HepG2 (cell line): ENCODE data around the gene FBXO24. TPM values are rescaled to one million over a fixed set of nuclear protein-coding genes. Genes with fewer than 3 reads are reported as not detected.

Experiments used
- ADNP ChIP-seq: sonication (generic); formaldehyde crosslinking; IDR thresholded peaks from 2 replicates; pipeline ENCODE4 v1.4.0; 2020; ENCODE audit warnings: missing genetic modification reagents
- AGO1 ChIP-seq: fragments of 200-400 bp; formaldehyde crosslinking; IDR thresholded peaks from 2 replicates; pipeline ENCODE4 v1.6.1; 2017; ENCODE audit warnings: mild to moderate bottlenecking, low read depth, low read length, moderate library complexity; ENCODE audit not compliant: poor library complexity, severe bottlenecking
- CENPT ChIP-seq: sonication (generic); formaldehyde crosslinking; IDR thresholded peaks from 2 replicates; pipeline ENCODE4 v1.8.0; 2022; ENCODE audit warnings: low read depth, mild to moderate bottlenecking, moderate library complexity, missing genetic modification reagents
- HBP1 ChIP-seq: IDR thresholded peaks from 2 replicates; pipeline ENCODE4 v1.6.1; 2016; ENCODE audit warnings: low read depth, control low read depth
- MATR3 ChIP-seq: sonication (generic); formaldehyde crosslinking; IDR thresholded peaks from 2 replicates; pipeline ENCODE4 v1.4.0; 2020; ENCODE audit warnings: missing genetic modification reagents
- MBD4 ChIP-seq: IDR thresholded peaks from 2 replicates; pipeline ENCODE4 v1.6.1; 2012; ENCODE audit warnings: low read length, inconsistent platforms, borderline replicate concordance
- NONO ChIP-seq, 2 experiments: fragments of 450-650 bp in 1 of 2; sonication (generic) in 1 of 2; formaldehyde crosslinking in 1 of 2; IDR thresholded peaks in 1 of 2; conservative IDR thresholded peaks in 1 of 2; 2 replicates each; pipeline versions ENCODE4 v1.6.1 to v1.8.0; 2017 to 2022; ENCODE audit warnings: mild to moderate bottlenecking in 1 of 2, missing genetic modification reagents in 1 of 2, moderate library complexity in 1 of 2
- RBFOX2 ChIP-seq: fragments of 200-400 bp; formaldehyde crosslinking; IDR thresholded peaks from 2 replicates; pipeline ENCODE4 v1.6.1; 2017; ENCODE audit warnings: low read depth, mild to moderate bottlenecking, low read length
- RFX5 ChIP-seq: IDR thresholded peaks from 2 replicates; pipeline ENCODE4 v1.6.1; 2011; ENCODE audit warnings: low read depth, low read length, improper control_type of control experiment
- YY1 ChIP-seq: IDR thresholded peaks from 2 replicates; pipeline ENCODE4 v1.6.1; 2011; ENCODE audit warnings: low read length, low read depth, moderate library complexity, mild to moderate bottlenecking; ENCODE audit not compliant: insufficient read depth, insufficient replicate concordance
- ZBTB25 ChIP-seq: IDR thresholded peaks from 2 replicates; pipeline ENCODE4 v1.6.1; 2018; ENCODE audit warnings: missing genetic modification reagents
- ZNF207 ChIP-seq: fragments of 450-650 bp; IDR thresholded peaks from 2 replicates; pipeline ENCODE4 v1.6.1; 2016; ENCODE audit warnings: antibody characterized with exemption, borderline replicate concordance
- ZNF318 ChIP-seq: sonication (generic); formaldehyde crosslinking; IDR thresholded peaks from 2 replicates; pipeline ENCODE4 v1.4.0; 2020; ENCODE audit warnings: mild to moderate bottlenecking, missing genetic modification reagents
- ZNF484 ChIP-seq: sonication (generic); formaldehyde crosslinking; IDR thresholded peaks from 2 replicates; pipeline ENCODE4 v1.5.1; 2020; ENCODE audit warnings: mild to moderate bottlenecking, low read depth, missing genetic modification reagents, borderline replicate concordance
- polyA plus RNA-seq, 8 experiments: library from polyadenylated mRNA; depleted of rRNA in 3 of 8; stranded (reverse) in 7 of 8; unstranded in 1 of 8; fragments of >200 nt; fragmentation: Illumina TruSeq in 4 of 8; extraction: Trizol in 4 of 8; gene quantifications; 2 replicates each; pipeline versions ENCODE4 v1.2.1 to v1.2.3, GENCODE V29; 2011 to 2016; ENCODE audit warnings: low read depth in 4 of 8, missing spikeins in 1 of 8, mixed read lengths in 1 of 8; ENCODE audit not compliant: insufficient read depth in 1 of 8
- total RNA-seq, 5 experiments: library from RNA; depleted of rRNA; stranded (reverse); fragments of >200 nt; fragmentation: Illumina TruSeq; extraction: Trizol; gene quantifications; 2 replicates each; pipeline ENCODE4 v1.2.3, GENCODE V29; 2016; ENCODE audit warnings: low read depth in 1 of 5
- TF ChIP-seq, protein P1 (sequence below): sonication (generic); formaldehyde crosslinking; IDR thresholded peaks from 2 replicates; pipeline ENCODE4 v1.4.0; 2020; ENCODE audit warnings: missing genetic modification reagents

The FBXO24 gene
- total and polyA plus RNA-seq, 2 of the 13 experiments (the other 11 are each of a cell fraction or from before 2014, with no cell fraction given): 0.20 to 0.55 TPM

DNA sequence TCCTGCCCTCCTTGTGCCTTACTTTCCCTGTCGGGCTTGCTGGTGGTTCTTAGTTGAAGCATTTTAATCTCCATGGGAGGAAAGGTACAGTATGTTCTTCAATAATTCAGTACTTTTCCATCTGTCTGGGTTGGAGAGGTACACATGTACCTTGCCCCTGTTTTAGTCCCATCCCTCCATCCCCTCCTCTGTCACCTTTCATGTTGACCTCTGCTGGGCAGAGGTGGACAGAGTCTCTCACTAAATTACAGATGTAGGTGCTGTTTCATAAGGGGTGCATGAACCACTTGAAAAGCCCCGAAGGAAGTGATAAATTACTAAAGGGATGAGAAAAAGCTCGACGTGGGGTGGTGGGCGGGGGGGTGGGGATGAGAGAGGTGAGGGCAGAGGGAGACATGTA, 41.7 kb upstream of the FBXO24 start (continued):
- no peak for TF ChIP-seq ZNF318 (CRISPR knock-in tag)
- no peak for TF ChIP-seq ZNF484
- TF ChIP-seq, protein P1, sequence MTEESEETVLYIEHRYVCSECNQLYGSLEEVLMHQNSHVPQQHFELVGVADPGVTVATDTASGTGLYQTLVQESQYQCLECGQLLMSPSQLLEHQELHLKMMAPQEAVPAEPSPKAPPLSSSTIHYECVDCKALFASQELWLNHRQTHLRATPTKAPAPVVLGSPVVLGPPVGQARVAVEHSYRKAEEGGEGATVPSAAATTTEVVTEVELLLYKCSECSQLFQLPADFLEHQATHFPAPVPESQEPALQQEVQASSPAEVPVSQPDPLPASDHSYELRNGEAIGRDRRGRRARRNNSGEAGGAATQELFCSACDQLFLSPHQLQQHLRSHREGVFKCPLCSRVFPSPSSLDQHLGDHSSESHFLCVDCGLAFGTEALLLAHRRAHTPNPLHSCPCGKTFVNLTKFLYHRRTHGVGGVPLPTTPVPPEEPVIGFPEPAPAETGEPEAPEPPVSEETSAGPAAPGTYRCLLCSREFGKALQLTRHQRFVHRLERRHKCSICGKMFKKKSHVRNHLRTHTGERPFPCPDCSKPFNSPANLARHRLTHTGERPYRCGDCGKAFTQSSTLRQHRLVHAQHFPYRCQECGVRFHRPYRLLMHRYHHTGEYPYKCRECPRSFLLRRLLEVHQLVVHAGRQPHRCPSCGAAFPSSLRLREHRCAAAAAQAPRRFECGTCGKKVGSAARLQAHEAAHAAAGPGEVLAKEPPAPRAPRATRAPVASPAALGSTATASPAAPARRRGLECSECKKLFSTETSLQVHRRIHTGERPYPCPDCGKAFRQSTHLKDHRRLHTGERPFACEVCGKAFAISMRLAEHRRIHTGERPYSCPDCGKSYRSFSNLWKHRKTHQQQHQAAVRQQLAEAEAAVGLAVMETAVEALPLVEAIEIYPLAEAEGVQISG: 0 out of 2 replicates have a peak, but pooled peaks have one; percentile 17
- no peak for TF ChIP-seq AGO1
- no peak for TF ChIP-seq RBFOX2
- TF ChIP-seq MBD4: no peak
- TF ChIP-seq NONO (IDR thresholded peaks at IDR 0.05): no peak
- TF ChIP-seq NONO (CRISPR knock-in tag; conservative IDR thresholded peaks at IDR 0.05): no peak
- no peak for TF ChIP-seq RFX5
- TF ChIP-seq CENPT (CRISPR knock-in tag): no peak
- no peak for TF ChIP-seq ZNF207
- TF ChIP-seq YY1: no peak
- no peak for TF ChIP-seq ADNP (CRISPR knock-in tag)
- TF ChIP-seq ZBTB25 (CRISPR knock-in tag): no peak
- TF ChIP-seq HBP1 (CRISPR knock-in tag): no peak
- TF ChIP-seq MATR3: no peak
